HG03064 (cell line): ENCODE results near the gene TRIM54.
"Not testable (repeated sequence)": the region's sequence is repeated elsewhere in the genome, so short reads cannot be mapped to it uniquely, and the experiment has no call there.

Experiments
- ATAC-seq: cut with Tn5 transposase; IDR thresholded peaks from one replicate; pipeline ENCODE4 v1.9.1; 2021; ENCODE audit warnings: low read depth; ENCODE audit not compliant: unreplicated experiment

Gene TRIM54

GRCh38 chr2:27281442-27281841 is 787 bp upstream of the TRIM54 start:
- ATAC-seq: no peak

GRCh38 chr2:27282892-27283291 is 663 bp downstream of the TRIM54 start:
- ATAC-seq: no peak

- no peak for ATAC-seq
Observed at GRCh38 chr2:27284996-27285395, 2.8 kb downstream of the TRIM54 start.

- ATAC-seq: no peak
Observed at GRCh38 chr2:27285481-27285880, 3.3 kb downstream of the TRIM54 start.

- no peak for ATAC-seq
Observed at GRCh38 chr2:27288610-27289009, 6.4 kb downstream of the TRIM54 start.

GRCh38 chr2:27290549-27290948 is 8.3 kb downstream of the TRIM54 start:
- no peak for ATAC-seq

- ATAC-seq: no peak
Observed at GRCh38 chr2:27291865-27292264, 9.6 kb downstream of the TRIM54 start.

GRCh38 chr2:27294928-27295327 is 12.7 kb downstream of the TRIM54 start:
- ATAC-seq: no peak

- no peak for ATAC-seq
Observed at GRCh38 chr2:27296481-27296880, 14.3 kb downstream of the TRIM54 start.

GRCh38 chr2:27297195-27297594 is 15.0 kb downstream of the TRIM54 start:
- no peak for ATAC-seq

GRCh38 chr2:27298391-27299080 is 16.3 kb downstream of the TRIM54 start:
- ATAC-seq: no peak

- ATAC-seq: not testable (repeated sequence)
Observed at GRCh38 chr2:27300606-27301005, 18.4 kb downstream of the TRIM54 start.

GRCh38 chr2:27303093-27304025 is 21.1 kb downstream of the TRIM54 start:
- no peak for ATAC-seq

- no peak for ATAC-seq
Observed at GRCh38 chr2:27304488-27305240, 22.4 kb downstream of the TRIM54 start.

GRCh38 chr2:27305516-27305915 is 23.3 kb downstream of the TRIM54 start:
- no peak for ATAC-seq

- ATAC-seq: no peak
Observed at GRCh38 chr2:27306136-27306535, 23.9 kb downstream of the TRIM54 start.

- ATAC-seq: no peak
Observed at GRCh38 chr2:27306573-27307286, 24.5 kb downstream of the TRIM54 start.

- ATAC-seq: no peak
Observed at GRCh38 chr2:27307287-27307544, 25.0 kb downstream of the TRIM54 start.

GRCh38 chr2:27307545-27308358 is 25.5 kb downstream of the TRIM54 start:
- ATAC-seq: no peak

- ATAC-seq: no peak
Observed at GRCh38 chr2:27308359-27308881, 26.2 kb downstream of the TRIM54 start, which contains the start of gene UCN. TSS of gene UCN (minus strand) at chr2:27308445. CDS start at chr2:27307895, 550 bp downstream.
